Measurements from ENCODE around the gene PCYT2.

Gene PCYT2

GRCh38 chr17:81865733-81866439 is 45.3 kb downstream of the PCYT2 start:
- ATAC-seq = peak; percentile 1
- TF ChIP-seq RARB (CRISPR knock-in tag; IDR thresholded peaks at IDR 0.05) = 0 out of 2 replicates have a peak, but pooled peaks have one; percentile 66
- TF ChIP-seq, protein P1, sequence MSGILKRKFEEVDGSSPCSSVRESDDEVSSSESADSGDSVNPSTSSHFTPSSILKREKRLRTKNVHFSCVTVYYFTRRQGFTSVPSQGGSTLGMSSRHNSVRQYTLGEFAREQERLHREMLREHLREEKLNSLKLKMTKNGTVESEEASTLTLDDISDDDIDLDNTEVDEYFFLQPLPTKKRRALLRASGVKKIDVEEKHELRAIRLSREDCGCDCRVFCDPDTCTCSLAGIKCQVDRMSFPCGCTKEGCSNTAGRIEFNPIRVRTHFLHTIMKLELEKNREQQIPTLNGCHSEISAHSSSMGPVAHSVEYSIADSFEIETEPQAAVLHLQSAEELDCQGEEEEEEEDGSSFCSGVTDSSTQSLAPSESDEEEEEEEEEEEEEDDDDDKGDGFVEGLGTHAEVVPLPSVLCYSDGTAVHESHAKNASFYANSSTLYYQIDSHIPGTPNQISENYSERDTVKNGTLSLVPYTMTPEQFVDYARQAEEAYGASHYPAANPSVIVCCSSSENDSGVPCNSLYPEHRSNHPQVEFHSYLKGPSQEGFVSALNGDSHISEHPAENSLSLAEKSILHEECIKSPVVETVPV (CRISPR knock-in tag; IDR thresholded peaks at IDR 0.05) = peak; percentile 62; the same call in 1 of the 2 replicates
- no peak for TF ChIP-seq ZNF565 (CRISPR knock-in tag; conservative IDR thresholded peaks at IDR 0.05; ENCODE audit: low read depth)

DNA sequence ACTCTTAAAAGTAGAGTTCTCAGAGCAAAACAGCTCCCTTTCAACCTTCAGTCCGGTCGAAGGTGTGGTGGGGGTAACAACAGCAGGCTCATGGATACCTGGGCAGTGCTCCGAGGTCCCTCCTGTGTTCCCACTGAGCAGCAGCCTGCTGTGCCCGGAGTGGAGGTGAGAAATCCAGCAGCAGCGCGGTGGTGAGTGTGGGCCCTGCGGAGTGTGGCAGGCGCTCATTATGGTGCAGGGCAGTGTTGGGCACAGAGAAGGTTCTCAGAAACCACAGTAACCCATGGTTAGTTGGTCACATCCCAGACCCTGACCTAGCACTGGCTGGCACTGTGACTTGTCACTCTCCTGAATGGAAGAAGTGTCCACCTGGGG is 45.9 kb downstream of the PCYT2 start:
- no peak for ATAC-seq
- no peak for TF ChIP-seq CSDC2 (CRISPR knock-in tag; IDR thresholded peaks at IDR 0.05)
- TF ChIP-seq OSR1 (CRISPR knock-in tag; IDR thresholded peaks at IDR 0.05) = no peak
- no peak for TF ChIP-seq GLIS3 (CRISPR knock-in tag; IDR thresholded peaks at IDR 0.05)
- no peak for TF ChIP-seq ZFP30 (CRISPR knock-in tag; IDR thresholded peaks at IDR 0.05)
- no peak for TF ChIP-seq ZNF565 (CRISPR knock-in tag; conservative IDR thresholded peaks at IDR 0.05; ENCODE audit: low read depth)

- TF ChIP-seq ISL1 (CRISPR knock-in tag; IDR thresholded peaks at IDR 0.05) (no peak), ZFP3 (CRISPR knock-in tag; IDR thresholded peaks at IDR 0.05) (no peak), ARNTL (CRISPR knock-in tag; IDR thresholded peaks at IDR 0.05; ENCODE audit: borderline replicate concordance, low read depth) (no peak), OSR1 (CRISPR knock-in tag; IDR thresholded peaks at IDR 0.05) (no peak), ZC3H10 (CRISPR knock-in tag; IDR thresholded peaks at IDR 0.05) (no peak), ZNF8 (CRISPR knock-in tag; IDR thresholded peaks at IDR 0.05) (no peak), RARB (CRISPR knock-in tag; IDR thresholded peaks at IDR 0.05) (no peak), GLIS3 (CRISPR knock-in tag; IDR thresholded peaks at IDR 0.05) (no peak), PPARA (CRISPR knock-in tag; IDR thresholded peaks at IDR 0.05; ENCODE audit: borderline replicate concordance) (no peak), CSDC2 (CRISPR knock-in tag; IDR thresholded peaks at IDR 0.05) (no peak), ZNF70 (CRISPR knock-in tag; IDR thresholded peaks at IDR 0.05) (no peak)
- TF ChIP-seq, protein P1 (CRISPR knock-in tag; IDR thresholded peaks at IDR 0.05) = no peak
- TF ChIP-seq, protein P2, sequence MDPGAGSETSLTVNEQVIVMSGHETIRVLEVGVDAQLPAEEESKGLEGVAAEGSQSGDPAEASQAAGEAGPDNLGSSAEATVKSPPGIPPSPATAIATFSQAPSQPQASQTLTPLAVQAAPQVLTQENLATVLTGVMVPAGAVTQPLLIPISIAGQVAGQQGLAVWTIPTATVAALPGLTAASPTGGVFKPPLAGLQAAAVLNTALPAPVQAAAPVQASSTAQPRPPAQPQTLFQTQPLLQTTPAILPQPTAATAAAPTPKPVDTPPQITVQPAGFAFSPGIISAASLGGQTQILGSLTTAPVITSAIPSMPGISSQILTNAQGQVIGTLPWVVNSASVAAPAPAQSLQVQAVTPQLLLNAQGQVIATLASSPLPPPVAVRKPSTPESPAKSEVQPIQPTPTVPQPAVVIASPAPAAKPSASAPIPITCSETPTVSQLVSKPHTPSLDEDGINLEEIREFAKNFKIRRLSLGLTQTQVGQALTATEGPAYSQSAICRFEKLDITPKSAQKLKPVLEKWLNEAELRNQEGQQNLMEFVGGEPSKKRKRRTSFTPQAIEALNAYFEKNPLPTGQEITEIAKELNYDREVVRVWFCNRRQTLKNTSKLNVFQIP (CRISPR knock-in tag; IDR thresholded peaks at IDR 0.05; ENCODE audit: borderline replicate concordance, low read depth) = no peak
- ATAC-seq = no peak
These were observed 47.1 kb downstream of the PCYT2 start for GRCh38 chr17:81863833-81864768.

GRCh38 chr17:81863123-81863675 is 48.0 kb downstream of the PCYT2 start:
- no peak for TF ChIP-seq RARB (CRISPR knock-in tag; IDR thresholded peaks at IDR 0.05)
- TF ChIP-seq ZFP30 (CRISPR knock-in tag; IDR thresholded peaks at IDR 0.05) = no peak
- no peak for TF ChIP-seq TOX (CRISPR knock-in tag; IDR thresholded peaks at IDR 0.05; ENCODE audit: borderline replicate concordance)
- TF ChIP-seq TSHZ2 (CRISPR knock-in tag; IDR thresholded peaks at IDR 0.05) = no peak
- TF ChIP-seq PATZ1 (CRISPR knock-in tag; IDR thresholded peaks at IDR 0.05; ENCODE audit: borderline replicate concordance) = no peak
- TF ChIP-seq ZC3H10 (CRISPR knock-in tag; IDR thresholded peaks at IDR 0.05) = no peak
- TF ChIP-seq ARNTL (CRISPR knock-in tag; IDR thresholded peaks at IDR 0.05; ENCODE audit: borderline replicate concordance, low read depth) = no peak
- no peak for TF ChIP-seq TCF4 (CRISPR knock-in tag; IDR thresholded peaks at IDR 0.05; ENCODE audit: borderline replicate concordance)
- TF ChIP-seq GLIS3 (CRISPR knock-in tag; IDR thresholded peaks at IDR 0.05) = no peak
- no peak for ATAC-seq

Data from SK-N-SH treated with all-trans-retinoic acid at 6 μM for 48 hours (cell line).